Measurements from ENCODE around the gene COX11.

COX11 gene

DNA sequence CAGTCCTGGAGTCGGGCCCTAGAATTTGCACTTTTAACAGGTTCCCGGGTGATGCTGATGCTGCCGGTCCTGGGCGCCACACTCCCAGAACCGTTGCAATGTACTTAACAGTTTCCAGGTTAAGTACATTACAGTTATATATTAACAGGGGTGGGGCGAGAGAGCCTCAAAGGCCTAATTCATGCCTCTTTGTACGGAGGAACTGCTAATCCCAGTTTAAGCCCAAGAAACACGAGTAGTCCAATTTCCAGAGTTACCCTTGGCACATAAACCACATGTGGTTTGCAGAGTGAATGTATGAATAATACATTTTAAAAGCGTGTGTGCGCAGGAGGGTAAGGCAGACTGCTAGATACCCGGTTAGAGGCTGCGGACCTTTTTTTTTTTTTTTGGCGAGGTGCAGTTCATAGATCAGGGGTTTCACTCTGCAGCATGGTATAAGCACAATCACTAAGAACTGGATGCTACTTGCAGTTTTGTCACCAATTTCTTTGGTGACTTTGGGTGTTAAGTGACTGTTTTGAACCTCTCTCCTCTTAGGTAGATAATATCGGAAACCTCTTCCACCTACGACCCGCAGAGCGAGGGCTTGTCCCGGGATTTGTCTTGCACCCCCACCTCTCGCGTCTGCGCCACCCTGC is 713 bp downstream of the COX11 start:
- DNase-seq (ENCODE audit: low spot score) (peak; percentile 63), FAIRE-seq (no peak)

DNA sequence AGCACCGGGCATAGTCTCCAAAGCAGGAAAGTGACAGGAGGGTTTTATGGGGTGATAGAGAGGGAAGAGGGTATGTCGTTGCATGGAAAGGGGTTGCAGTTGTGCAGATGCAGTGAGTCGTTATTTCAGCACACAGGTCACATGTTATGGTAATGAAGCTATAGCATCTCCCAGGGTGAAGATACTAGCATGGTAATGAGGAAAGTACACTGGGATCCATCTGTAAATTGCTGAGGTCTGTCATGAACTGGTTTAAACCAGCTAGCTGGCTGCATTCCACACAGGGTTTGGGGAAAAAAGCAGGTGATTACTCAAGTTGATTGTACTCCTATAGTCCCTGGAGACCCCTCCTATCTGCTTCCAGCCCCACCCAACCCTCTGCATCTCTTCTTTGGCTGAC is 11.7 kb downstream of the COX11 start:
- DNase-seq (ENCODE audit: low spot score) (no peak), FAIRE-seq (no peak)

GRCh38 chr17:54951286-54951685 is 17.2 kb downstream of the COX11 start:
- no peak for FAIRE-seq
- no peak for DNase-seq (ENCODE audit: low spot score)

DNA sequence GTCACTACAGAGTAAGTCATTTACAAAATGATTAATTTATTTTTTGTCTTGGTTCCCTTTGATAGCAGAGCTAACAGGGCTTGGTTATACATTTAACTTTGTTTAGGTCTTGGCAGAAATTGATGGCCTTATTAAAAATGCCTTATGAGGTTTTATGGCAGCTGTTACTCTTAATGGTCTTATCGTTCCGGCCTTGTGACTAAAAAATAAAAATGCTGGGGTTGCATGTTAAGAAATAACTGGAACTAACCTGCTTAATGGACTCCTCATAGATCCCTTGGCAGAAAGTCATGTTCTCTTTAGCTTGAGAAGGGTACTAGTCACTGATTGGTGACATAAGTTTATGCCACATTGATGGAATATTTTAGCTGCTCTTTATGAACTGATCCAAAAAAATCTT is 18.3 kb downstream of the COX11 start:
- FAIRE-seq, result no peak
- DNase-seq (ENCODE audit: low spot score), result no peak

DNA sequence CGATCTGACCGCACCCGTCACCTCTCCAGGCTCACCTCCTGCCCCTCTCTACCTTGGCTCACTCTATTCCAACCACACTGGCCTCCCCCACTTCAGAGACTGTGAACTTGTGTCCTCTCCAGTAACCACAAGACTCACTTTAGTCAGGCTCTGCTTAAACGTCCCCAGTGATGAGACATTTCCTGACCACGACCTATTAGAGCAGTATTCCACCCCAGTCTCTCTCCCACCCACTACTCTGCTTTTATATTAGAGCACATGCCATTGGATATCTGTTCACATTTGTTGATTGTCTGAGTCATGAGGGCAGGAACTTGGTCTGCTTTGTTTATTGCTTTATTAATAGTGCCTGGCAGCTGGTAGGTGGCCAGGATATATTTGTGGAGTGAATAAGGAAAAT is 20.1 kb downstream of the COX11 start:
- DNase-seq (ENCODE audit: low spot score) (peak; percentile 74), FAIRE-seq (no peak)

DNA sequence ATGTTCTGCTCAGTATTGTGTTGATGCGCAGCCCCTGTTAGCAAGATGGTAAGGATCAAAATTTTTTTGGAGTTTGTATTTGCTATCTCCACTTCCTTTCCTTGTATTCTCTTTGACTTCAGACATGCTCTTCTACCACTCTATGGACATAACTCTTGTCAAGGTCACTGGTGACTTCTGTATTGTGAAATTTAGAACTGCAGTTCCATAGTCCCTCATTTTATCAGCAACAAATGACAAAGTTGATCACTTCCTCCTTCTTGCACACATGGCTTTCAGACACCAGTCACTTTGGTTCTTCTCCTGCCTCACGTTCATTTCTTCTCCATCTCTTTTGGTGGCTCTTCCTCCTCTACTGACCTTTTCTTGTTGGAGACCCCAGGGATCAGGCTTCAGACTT is 21.1 kb downstream of the COX11 start:
- FAIRE-seq (no peak), DNase-seq (ENCODE audit: low spot score) (no peak)

GRCh38 chr17:54945671-54946070 is 22.8 kb downstream of the COX11 start:
- FAIRE-seq (no peak), DNase-seq (ENCODE audit: low spot score) (no peak)

GRCh38 chr17:54945231-54945630 is 23.2 kb downstream of the COX11 start:
- DNase-seq (ENCODE audit: low spot score) (no peak), FAIRE-seq (no peak)

GRCh38 chr17:54944796-54945195 is 23.7 kb downstream of the COX11 start:
- peak; percentile 27 for DNase-seq (ENCODE audit: low spot score)
- FAIRE-seq, result no peak

GRCh38 chr17:54941285-54941684 is 27.2 kb downstream of the COX11 start:
- DNase-seq (ENCODE audit: low spot score) (no peak), FAIRE-seq (no peak)

- no peak for DNase-seq (ENCODE audit: low spot score)
- no peak for FAIRE-seq
These were observed 31.0 kb downstream of the COX11 start for GRCh38 chr17:54937426-54937825.

- DNase-seq (ENCODE audit: low spot score), result no peak
- FAIRE-seq, result no peak
These were observed 31.4 kb downstream of the COX11 start for GRCh38 chr17:54937018-54937417.

- FAIRE-seq (no peak), DNase-seq (ENCODE audit: low spot score) (no peak)
These were observed 33.0 kb downstream of the COX11 start for GRCh38 chr17:54935471-54935870.

DNA sequence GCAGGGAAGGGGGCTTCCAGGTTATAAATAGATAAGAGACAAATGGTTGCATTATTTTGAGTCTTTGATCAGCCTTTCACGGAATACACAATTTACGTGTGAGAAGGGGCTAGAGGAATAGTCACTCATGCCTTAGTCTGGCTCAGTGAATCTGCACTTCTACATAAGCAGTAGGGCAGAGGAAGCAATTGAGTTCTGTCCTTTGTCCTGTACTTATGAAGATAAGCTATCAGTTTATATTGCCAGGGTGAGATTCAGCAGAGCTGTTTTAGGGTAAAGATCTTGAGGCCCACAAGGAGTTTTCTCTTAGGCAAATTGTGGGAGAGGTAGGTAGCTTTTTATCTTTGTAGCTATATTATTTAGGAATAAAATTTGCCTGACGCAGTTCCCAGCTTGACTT is 34.5 kb downstream of the COX11 start:
- FAIRE-seq (no peak), DNase-seq (ENCODE audit: low spot score) (no peak)

DNA sequence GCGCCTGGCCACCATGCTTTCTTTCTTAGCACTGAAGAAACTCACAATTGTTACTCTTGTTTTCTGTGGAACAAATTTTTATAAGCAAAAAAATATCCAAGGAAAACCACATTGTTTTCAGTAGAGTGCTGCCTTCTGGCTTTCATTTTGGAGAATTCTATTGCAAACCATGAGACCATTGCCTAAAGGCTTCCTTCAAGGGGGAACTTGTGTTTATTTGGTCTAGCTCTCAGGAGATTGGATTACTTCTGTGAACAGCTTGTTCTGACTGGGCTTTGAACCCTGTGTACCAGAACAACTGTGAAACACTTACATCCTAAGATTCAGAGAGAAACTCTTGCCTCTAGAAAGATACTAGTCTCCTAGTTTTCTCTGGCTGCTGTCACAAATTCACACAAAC is 35.7 kb downstream of the COX11 start:
- no peak for DNase-seq (ENCODE audit: low spot score)
- no peak for FAIRE-seq

DNA sequence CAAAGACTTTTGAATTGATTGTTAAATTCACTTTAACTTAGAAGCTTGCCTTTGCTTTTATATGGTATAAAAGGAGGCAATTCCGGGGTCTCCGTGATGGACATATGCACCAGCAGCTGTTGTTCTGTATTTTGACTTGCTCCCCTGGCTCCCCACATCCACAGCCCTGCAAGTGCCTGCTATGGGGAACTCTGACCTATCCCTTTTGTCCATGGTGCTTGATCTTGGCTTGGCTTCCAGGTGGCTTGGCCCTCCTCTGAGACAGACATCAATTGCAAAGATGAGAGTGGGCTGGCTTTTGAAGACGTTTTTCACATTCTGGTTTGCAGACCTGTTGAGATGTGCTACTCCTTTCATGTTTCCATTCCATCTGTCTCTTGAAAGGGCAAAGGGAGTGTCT is 40.9 kb downstream of the COX11 start:
- FAIRE-seq, result no peak
- DNase-seq (ENCODE audit: low spot score), result no peak

- DNase-seq (ENCODE audit: low spot score), result no peak
- FAIRE-seq, result no peak
These were observed 44.0 kb downstream of the COX11 start for GRCh38 chr17:54924405-54924804.

- DNase-seq (ENCODE audit: low spot score) (no peak), FAIRE-seq (no peak)
These were observed 47.6 kb downstream of the COX11 start for GRCh38 chr17:54920819-54921218.

DNA sequence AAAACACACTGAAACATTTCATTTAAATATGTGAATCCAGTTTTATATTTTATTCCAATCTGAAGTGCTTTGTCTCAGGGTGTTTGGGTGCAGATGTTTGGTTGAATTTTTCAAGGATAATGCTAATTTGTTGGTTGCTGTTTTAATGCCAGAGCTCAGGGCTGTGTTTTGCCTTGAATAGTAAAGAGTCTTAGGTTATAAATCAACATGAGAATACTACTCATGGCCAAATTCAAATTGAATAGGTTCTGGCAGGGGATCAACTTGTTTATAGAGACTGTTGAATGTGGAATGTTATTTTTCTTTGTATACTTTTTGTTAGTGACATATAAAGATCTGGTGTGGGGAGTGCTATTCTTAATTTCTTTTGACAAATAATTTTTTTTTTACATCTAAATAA is 49.0 kb downstream of the COX11 start:
- DNase-seq (ENCODE audit: low spot score) (no peak), FAIRE-seq (no peak)

GRCh38 chr17:54916721-54917120 is 51.7 kb downstream of the COX11 start:
- no peak for FAIRE-seq
- DNase-seq (ENCODE audit: low spot score), result no peak
